GM04504 (cell line): ENCODE measurements around the gene TGFBRAP1.

Experiments
- DNase-seq: peaks from one replicate; pipeline ENCODE4 v3.0.0-alpha.2; 2012; ENCODE audit warnings: low read depth

Gene TGFBRAP1

GRCh38 chr2:105237045-105237765 lies 92.3 kb downstream of the TGFBRAP1 start:
- no peak for DNase-seq

DNA sequence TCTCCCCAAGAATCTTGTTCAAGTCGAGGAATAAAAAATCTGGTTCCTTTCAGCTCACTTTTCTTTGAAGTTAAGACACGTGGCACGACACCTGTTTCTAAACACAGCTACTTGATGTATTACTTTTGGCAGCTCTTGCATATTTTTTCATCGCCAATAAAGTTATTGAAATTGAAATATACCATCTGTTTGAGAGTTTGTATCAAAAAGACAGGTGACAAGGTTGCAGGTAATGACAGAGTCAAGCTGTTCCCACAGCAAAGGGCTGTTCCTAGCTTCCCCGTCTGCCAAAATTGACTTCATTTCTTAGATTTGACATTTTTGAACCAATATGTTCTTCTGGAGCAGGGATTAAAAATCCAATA lies 93.5 kb downstream of the TGFBRAP1 start:
- no peak for DNase-seq

GRCh38 chr2:105235388-105236059 lies 94.0 kb downstream of the TGFBRAP1 start:
- peak; percentile 41 for DNase-seq

GRCh38 chr2:105231232-105231619 lies 98.3 kb downstream of the TGFBRAP1 start:
- no peak for DNase-seq

DNA sequence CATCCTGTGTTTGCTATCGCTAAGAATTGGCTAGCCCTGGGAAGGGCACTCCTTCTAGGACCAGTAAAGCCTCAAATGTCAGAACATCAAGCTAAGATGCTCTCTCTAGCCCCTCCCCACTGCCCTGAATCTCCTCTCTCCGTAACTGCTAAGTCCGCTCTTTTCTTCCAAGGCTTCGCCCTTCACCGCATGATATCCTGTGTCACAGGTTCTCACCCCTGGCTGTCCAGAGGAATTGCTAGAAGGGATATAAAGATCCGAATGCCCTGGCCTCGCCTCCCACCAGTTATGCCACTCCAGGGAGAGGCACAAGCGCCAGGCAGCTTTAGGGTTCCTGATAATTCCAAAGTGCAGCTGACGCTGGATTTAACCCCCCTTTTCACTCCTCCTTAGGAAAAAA lies 105.1 kb downstream of the TGFBRAP1 start:
- DNase-seq = no peak

DNA sequence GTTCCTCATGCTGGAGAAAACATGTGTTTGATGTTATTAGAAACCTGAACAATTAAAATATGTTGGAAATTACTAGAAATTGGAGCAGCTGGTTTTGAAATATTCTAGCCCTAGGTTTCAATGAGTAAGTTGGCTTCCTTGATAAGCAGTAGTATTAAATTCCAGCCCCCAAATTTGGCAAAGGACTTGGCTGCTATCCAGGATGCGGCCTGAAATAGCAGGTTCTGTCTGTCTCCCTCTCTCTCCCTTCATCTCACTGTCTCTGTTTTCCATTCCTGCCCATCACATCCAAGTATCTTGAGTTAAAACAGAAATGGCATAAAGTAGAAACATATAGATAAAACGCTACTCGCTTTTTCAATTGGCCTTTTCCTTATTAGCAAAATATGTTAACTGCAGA lies 108.9 kb downstream of the TGFBRAP1 start:
- DNase-seq = no peak

- DNase-seq = no peak
Measured at GRCh38 chr2:105215586-105216192, 113.8 kb downstream of the TGFBRAP1 start.
